Osteocyte (in vitro differentiated cells): ENCODE measurements around the gene SNHG17. TPM values are rescaled to one million over a fixed set of nuclear protein-coding genes. Genes with fewer than 3 reads are reported as not detected.

Experiments
- DNase-seq: peaks from one replicate; pipeline ENCODE4 v3.0.0; 2021; ENCODE audit warnings: mixed read lengths; ENCODE audit not compliant: unreplicated experiment; ENCODE audit errors: extremely low spot score
- H3K27ac Mint-ChIP-seq: one replicate; pipeline ENCODE4 v1.8.0; 2021; ENCODE audit warnings: mild to moderate bottlenecking, mixed read lengths; ENCODE audit not compliant: unreplicated experiment
- H3K27me3 Mint-ChIP-seq: one replicate; pipeline ENCODE4 v1.8.0; 2021; ENCODE audit warnings: mixed read lengths; ENCODE audit not compliant: unreplicated experiment
- H3K36me3 Mint-ChIP-seq: one replicate; pipeline ENCODE4 v1.8.0; 2021; ENCODE audit warnings: mixed read lengths; ENCODE audit not compliant: unreplicated experiment
- H3K4me1 Mint-ChIP-seq: one replicate; pipeline ENCODE4 v1.8.0; 2021; ENCODE audit warnings: mixed read lengths; ENCODE audit not compliant: unreplicated experiment
- H3K4me3 Mint-ChIP-seq: one replicate; pipeline ENCODE4 v1.8.0; 2021; ENCODE audit warnings: mild to moderate bottlenecking, moderate library complexity, mixed read lengths; ENCODE audit not compliant: unreplicated experiment
- H3K9me3 Mint-ChIP-seq: one replicate; pipeline ENCODE4 v1.8.0; 2021; ENCODE audit warnings: mixed read lengths; ENCODE audit not compliant: unreplicated experiment
- total RNA-seq: library from RNA; stranded (reverse); gene quantifications from 2 replicates; pipeline ENCODE4 v1.2.1, GENCODE V29; 2021
- TF ChIP-seq, protein P1 (sequence below): fragments of 200-600 bp; sonication (generic); IDR thresholded peaks from 2 replicates; pipeline ENCODE4 v1.5.0; 2021; ENCODE audit warnings: antibody characterized with exemption, mild to moderate bottlenecking, moderate library complexity

The SNHG17 gene
- total RNA-seq, 1 donor from 2014 or later: 29.6 TPM

DNA sequence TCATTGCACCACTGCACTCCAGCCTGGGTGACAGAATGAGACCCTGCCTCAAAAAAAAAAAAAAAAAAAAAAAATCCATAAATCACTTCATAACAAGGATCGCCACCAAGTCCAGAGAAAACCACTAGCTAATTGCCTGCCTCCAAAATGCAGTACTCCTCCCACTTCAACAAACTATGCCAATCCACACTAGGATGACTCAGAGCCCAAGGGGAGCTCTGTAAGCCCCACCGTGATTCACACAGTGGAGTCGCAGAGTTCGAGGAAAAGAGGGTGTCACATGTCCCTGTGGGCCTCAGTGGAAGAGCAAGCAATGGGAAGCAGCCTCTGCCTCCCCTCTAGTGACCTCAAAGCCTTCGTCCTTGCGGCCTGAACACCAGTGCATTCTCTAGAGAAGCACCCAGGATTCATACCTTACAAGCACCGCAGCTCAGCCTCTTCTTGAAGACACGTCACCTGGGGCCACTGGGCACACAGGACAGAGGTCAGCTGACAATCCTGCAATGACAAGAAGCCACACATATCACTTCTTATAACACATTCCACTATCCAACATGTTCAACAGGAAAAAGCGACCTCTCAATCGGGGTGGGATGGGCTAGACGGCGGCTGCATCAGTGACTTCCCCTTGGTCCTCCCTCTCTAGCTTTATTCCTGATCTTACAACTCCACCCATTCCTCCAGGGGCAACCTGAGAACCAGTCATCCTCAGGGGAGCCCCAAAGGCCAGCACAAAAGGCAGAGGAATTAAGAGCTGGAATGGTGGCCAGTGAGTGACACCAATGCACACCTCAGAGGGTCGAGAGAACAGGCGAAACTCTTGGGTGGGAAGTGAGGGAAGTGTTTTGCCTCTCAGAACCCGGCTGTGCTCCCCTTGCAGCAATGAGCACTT, 8.9 kb downstream of the SNHG17 start:
- TF ChIP-seq, protein P1, sequence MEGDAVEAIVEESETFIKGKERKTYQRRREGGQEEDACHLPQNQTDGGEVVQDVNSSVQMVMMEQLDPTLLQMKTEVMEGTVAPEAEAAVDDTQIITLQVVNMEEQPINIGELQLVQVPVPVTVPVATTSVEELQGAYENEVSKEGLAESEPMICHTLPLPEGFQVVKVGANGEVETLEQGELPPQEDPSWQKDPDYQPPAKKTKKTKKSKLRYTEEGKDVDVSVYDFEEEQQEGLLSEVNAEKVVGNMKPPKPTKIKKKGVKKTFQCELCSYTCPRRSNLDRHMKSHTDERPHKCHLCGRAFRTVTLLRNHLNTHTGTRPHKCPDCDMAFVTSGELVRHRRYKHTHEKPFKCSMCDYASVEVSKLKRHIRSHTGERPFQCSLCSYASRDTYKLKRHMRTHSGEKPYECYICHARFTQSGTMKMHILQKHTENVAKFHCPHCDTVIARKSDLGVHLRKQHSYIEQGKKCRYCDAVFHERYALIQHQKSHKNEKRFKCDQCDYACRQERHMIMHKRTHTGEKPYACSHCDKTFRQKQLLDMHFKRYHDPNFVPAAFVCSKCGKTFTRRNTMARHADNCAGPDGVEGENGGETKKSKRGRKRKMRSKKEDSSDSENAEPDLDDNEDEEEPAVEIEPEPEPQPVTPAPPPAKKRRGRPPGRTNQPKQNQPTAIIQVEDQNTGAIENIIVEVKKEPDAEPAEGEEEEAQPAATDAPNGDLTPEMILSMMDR: no peak
- Mint-ChIP-seq H3K9me3 (no peaks in the 10 kb centered on the region), H3K4me3 (no peak overlapping the region), H3K27me3 (no peaks in the 10 kb centered on the region), H3K36me3 (peaks cover 51% of the 10 kb centered on the region), H3K4me1 (peaks cover 19% of the 10 kb centered on the region), H3K27ac (peak overlapping the region; percentile 4)
- DNase-seq: no peak

DNA sequence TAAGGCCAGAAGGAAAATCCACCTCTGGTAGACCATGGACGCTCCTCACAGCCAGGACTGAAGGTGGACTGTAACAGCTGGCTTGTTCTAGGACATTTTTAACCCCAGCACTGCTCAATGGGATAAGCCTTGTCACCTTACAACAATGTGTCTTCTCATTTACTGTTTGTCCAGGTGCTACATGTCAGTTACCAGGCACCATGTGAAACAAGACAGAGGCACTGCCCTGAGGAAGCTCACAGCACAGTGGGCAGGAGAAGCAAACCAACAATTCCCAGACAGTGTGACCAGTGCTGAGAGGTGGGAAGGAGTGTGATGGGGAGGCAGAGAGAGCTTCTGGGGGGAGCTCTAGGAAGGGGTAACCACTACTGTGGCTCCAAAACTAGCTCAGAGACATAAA, 10.7 kb downstream of the SNHG17 start:
- TF ChIP-seq, protein P1: no peak
- Mint-ChIP-seq H3K9me3 (no peaks in the 10 kb centered on the region), H3K4me3 (no peak overlapping the region), H3K27me3 (no peaks in the 10 kb centered on the region), H3K27ac (no peak overlapping the region), H3K4me1 (peaks cover 19% of the 10 kb centered on the region), H3K36me3 (peaks cover 61% of the 10 kb centered on the region)
- DNase-seq: no peak

DNA sequence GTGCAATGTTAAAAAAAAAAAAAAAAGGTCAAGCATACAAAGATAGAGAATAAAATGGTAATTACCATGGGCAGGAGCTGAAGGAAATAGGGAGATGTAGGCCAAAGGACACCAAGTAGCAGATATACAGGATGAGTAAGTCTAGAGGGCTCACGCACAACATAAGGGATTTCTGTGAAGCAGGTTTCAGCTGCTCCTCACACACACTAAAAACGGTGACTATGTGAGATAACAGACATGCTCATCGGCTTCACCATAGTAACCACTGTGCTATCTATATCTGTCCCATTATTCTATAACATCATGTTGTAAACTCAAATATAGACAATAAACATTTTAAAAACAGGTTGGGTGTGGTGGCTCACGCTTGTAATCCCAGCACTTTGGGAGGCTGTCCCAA, 11.6 kb downstream of the SNHG17 start:
- H3K4me3 Mint-ChIP-seq: no peak overlapping the region
- H3K27me3 Mint-ChIP-seq: no peaks in the 10 kb centered on the region
- peaks cover 61% of the 10 kb centered on the region for H3K36me3 Mint-ChIP-seq
- no peak for DNase-seq
- TF ChIP-seq, protein P1: no peak
- no peak overlapping the region for H3K27ac Mint-ChIP-seq
- no peaks in the 10 kb centered on the region for H3K9me3 Mint-ChIP-seq
- H3K4me1 Mint-ChIP-seq: peaks cover 19% of the 10 kb centered on the region

DNA sequence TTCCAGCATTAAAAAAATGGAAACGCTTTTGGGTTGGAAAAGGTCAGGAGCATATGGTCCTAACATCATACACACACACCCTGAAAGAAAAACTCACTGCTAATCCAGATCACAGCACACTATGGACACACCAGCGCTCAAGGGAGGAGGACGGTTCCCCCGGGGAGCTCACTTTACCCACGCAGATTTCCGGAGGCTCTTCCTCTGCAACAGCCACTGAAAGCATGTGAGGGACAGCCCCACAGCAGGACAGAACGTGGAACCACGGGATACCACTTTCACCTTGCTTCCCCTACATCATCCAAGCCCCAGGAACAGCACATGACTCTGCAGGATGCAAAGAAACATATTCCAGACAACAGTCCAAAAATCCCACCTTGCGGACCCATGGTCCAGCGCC, 13.2 kb downstream of the SNHG17 start:
- Mint-ChIP-seq H3K36me3 (peaks cover 57% of the 10 kb centered on the region), H3K9me3 (no peaks in the 10 kb centered on the region), H3K27me3 (no peaks in the 10 kb centered on the region), H3K4me1 (peaks cover 10% of the 10 kb centered on the region), H3K4me3 (no peak overlapping the region), H3K27ac (no peak overlapping the region)
- no peak for DNase-seq
- TF ChIP-seq, protein P1: no peak

DNA sequence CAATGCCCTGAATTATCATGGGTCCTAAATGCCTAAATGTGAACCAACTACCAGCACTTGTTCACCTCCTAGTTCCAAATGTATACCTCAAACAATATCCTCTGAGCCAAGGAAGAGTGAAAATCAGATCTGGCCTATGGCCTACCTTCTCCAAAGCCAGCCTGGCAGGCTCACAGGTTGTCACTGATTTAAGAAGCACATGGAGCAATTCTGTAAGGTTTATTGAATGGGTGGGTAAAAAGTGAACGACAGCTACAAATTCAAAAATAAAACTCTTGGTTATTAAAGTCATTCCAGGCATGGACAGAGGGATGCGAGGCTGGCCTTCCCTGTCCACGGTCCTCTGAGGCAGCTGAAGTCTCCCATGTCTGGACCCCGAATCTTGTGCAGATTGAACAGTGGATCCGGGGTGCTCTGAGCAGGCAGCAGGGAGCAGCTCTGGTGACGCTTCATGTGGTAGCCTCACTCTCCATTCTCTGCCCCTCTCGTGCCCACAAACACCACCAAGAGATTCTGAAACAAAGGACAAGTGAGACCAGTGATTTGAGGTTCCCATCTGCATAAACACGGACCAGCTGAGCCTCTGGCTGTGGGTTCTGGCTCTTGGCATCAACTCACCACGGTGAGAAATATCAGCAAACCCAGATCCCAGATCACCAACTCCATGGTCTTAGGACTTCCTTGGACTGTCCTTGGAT, 14.6 kb downstream of the SNHG17 start:
- no peak for DNase-seq
- TF ChIP-seq, protein P1: no peak
- Mint-ChIP-seq H3K27ac (no peak overlapping the region), H3K27me3 (no peaks in the 10 kb centered on the region), H3K9me3 (no peaks in the 10 kb centered on the region), H3K4me1 (no peaks in the 10 kb centered on the region), H3K4me3 (no peak overlapping the region), H3K36me3 (peaks cover 59% of the 10 kb centered on the region)
